Keratinocyte (primary cell): ENCODE measurements around the gene TP53I13. TPM values are rescaled to one million over a fixed set of nuclear protein-coding genes. Genes with fewer than 3 reads are reported as not detected.

Source experiments
- DNase-seq: peaks from one replicate; pipeline ENCODE4 v3.0.0-alpha.2; 2011; ENCODE audit warnings: low read depth, missing footprints, low spot score
- FAIRE-seq: peaks from 2 replicates; lab custom pipeline; 2011; peaks lifted over from hg19 to GRCh38; lab: Jason Lieb, UNC
- H2AFZ ChIP-seq: 2 replicates; pipeline ENCODE4 v1.6.0; 2012; ENCODE audit warnings: low read length, control low read depth, inconsistent platforms; ENCODE audit not compliant: control insufficient read depth
- H3K27ac ChIP-seq: 2 replicates; pipeline ENCODE4 v1.5.1; 2011; ENCODE audit warnings: low read length; ENCODE audit not compliant: control insufficient read depth, insufficient read depth
- H3K27me3 ChIP-seq: 3 replicates; pipeline ENCODE4 v1.6.0; 2011; ENCODE audit warnings: low read length; ENCODE audit not compliant: control insufficient read depth, insufficient read depth; ENCODE audit errors: extremely low read depth
- H3K36me3 ChIP-seq, 2 experiments: 2 replicates in 1 of 2; 3 replicates in 1 of 2; pipeline ENCODE4 v1.5.1; 2011; ENCODE audit warnings: low read length in 2 of 2, mild to moderate bottlenecking in 1 of 2; ENCODE audit not compliant: control insufficient read depth in 2 of 2, insufficient read depth in 2 of 2; ENCODE audit errors: extremely low read depth in 1 of 2
- H3K4me1 ChIP-seq: 3 replicates; pipeline ENCODE4 v1.5.1; 2011; ENCODE audit warnings: low read length; ENCODE audit not compliant: control insufficient read depth, insufficient read depth; ENCODE audit errors: extremely low read depth
- H3K4me2 ChIP-seq: 3 replicates; pipeline ENCODE4 v1.6.0; 2011; ENCODE audit warnings: low read depth, low read length; ENCODE audit not compliant: control insufficient read depth, insufficient read depth; ENCODE audit errors: extremely low read depth
- H3K4me3 ChIP-seq, 3 experiments: fragments of 200-600 bp in 1 of 3; sonication (generic) in 1 of 3; 2 replicates in 2 of 3; 3 replicates in 1 of 3; pipeline ENCODE4 v1.5.1; 2011 to 2016; ENCODE audit warnings: low read length in 3 of 3, mild to moderate bottlenecking in 3 of 3, control low read depth in 2 of 3, inconsistent platforms in 1 of 3, low read depth in 1 of 3, mixed read lengths in 1 of 3, mixed run types in 1 of 3, moderate library complexity in 1 of 3; ENCODE audit not compliant: control insufficient read depth in 2 of 3, insufficient read depth in 2 of 3; ENCODE audit errors: extremely low read depth in 1 of 3
- H3K79me2 ChIP-seq: 2 replicates; pipeline ENCODE4 v1.6.0; 2012; ENCODE audit warnings: low read length; ENCODE audit not compliant: control insufficient read depth, insufficient read depth
- H3K9ac ChIP-seq: 3 replicates; pipeline ENCODE4 v1.6.0; 2011; ENCODE audit warnings: low read length; ENCODE audit not compliant: control insufficient read depth, insufficient read depth; ENCODE audit errors: extremely low read depth
- H3K9me1 ChIP-seq: 3 replicates; pipeline ENCODE4 v1.6.0; 2011; ENCODE audit warnings: low read length; ENCODE audit not compliant: control insufficient read depth, insufficient read depth; ENCODE audit errors: extremely low read depth
- H3K9me3 ChIP-seq: 2 replicates; pipeline ENCODE4 v1.5.1; 2012; ENCODE audit warnings: low read depth, low read length; ENCODE audit not compliant: control insufficient read depth
- H4K20me1 ChIP-seq: 3 replicates; pipeline ENCODE4 v1.6.0; 2011; ENCODE audit warnings: low read length; ENCODE audit not compliant: control insufficient read depth, insufficient read depth; ENCODE audit errors: extremely low read depth
- CTCF ChIP-seq, 3 experiments: IDR thresholded peaks in 1 of 3; conservative IDR thresholded peaks in 1 of 3; optimal IDR thresholded peaks in 1 of 3; 2 replicates in 2 of 3; 3 replicates in 1 of 3; pipeline versions ENCODE3 to v1.5.1; 2011; ENCODE audit warnings: low read length in 3 of 3, mild to moderate bottlenecking in 3 of 3, moderate library complexity in 2 of 3, control low read depth in 1 of 3, inconsistent platforms in 1 of 3; ENCODE audit not compliant: insufficient read depth in 2 of 3; ENCODE audit errors: extremely low read depth in 1 of 3
- EZH2 ChIP-seq: IDR thresholded peaks from one replicate; pipeline ENCODE4 v1.6.1; 2012; ENCODE audit warnings: inconsistent platforms, mild to moderate bottlenecking, low read length, moderate library complexity
- dilution Hi-C: fragments of 300-500 bp; cut with MboI; formaldehyde crosslinking; loops from one replicate; pipeline ENCODE4 v1.7.0; 2020; ENCODE audit warnings: low sequenced_read_pairs; ENCODE audit not compliant: extremely low pct_ligation_motif_present
- polyA plus RNA-seq, 5 experiments: library from polyadenylated mRNA; depleted of rRNA in 3 of 5; stranded (reverse) in 3 of 5; stranded (forward) in 1 of 5; unstranded in 1 of 5; fragments of >200 nt; gene quantifications; 1 replicate in 1 of 5; 2 replicates in 3 of 5; 3 replicates in 1 of 5; pipeline versions ENCODE4 v1.2.1 to v1.2.3, GENCODE V29; 2011 to 2012; ENCODE audit warnings: missing spikeins in 2 of 5, low read depth in 1 of 5, low replicate concordance in 1 of 5

Gene TP53I13
- polyA plus RNA-seq, 1 donor (not counting 4 experiments of a cell fraction or from before 2014, with no cell fraction given): 11.9 TPM

DNA sequence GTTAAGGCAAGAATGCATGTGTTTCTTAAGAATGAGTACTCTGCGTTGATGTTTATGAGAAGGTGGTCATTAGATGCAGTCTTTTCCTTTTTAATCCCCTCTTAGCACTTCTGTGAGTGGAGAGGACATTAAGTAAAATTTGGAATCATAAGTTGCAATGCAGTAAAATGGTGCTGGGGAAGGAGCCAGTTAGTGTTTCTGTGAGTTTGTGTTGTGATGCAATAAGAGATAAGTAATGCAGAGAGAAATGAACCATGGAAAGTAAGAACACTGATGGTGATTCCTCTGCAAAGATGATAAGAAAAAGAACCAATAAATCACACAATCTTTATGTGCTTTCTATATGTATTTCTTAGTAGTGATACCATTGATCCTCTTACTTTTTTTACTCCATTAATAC, 21.7 kb upstream of the TP53I13 start:
- Histone ChIP-seq H3K4me3 (no peak overlapping the region), H3K27ac (no peak overlapping the region), H3K4me2 (no peak overlapping the region), H4K20me1 (no peaks in the 10 kb centered on the region), H2AFZ (no peak overlapping the region), H3K4me1 (no peaks in the 10 kb centered on the region), H3K36me3 (peaks cover 6 to 18% of the 10 kb centered on the region in 2 experiments), H3K9me3 (no peaks in the 10 kb centered on the region), H3K9me1 (no peaks in the 10 kb centered on the region), H3K9ac (no peak overlapping the region), H3K27me3 (no peaks in the 10 kb centered on the region), H3K79me2 (no peaks in the 10 kb centered on the region)
- TF ChIP-seq CTCF (optimal IDR thresholded peaks at IDR 0.05 in 1 of 3, IDR thresholded peaks at IDR 0.05 in 1 of 3, conservative IDR thresholded peaks at IDR 0.05 in 1 of 3; ENCODE audit: extremely low read depth in 1 of 3, insufficient read depth in 2 of 3, low read length in 3 of 3): no peak
- TF ChIP-seq EZH2: no peak
- no peak for FAIRE-seq
- no peak for DNase-seq
- dilution Hi-C loops: no loop called here

DNA sequence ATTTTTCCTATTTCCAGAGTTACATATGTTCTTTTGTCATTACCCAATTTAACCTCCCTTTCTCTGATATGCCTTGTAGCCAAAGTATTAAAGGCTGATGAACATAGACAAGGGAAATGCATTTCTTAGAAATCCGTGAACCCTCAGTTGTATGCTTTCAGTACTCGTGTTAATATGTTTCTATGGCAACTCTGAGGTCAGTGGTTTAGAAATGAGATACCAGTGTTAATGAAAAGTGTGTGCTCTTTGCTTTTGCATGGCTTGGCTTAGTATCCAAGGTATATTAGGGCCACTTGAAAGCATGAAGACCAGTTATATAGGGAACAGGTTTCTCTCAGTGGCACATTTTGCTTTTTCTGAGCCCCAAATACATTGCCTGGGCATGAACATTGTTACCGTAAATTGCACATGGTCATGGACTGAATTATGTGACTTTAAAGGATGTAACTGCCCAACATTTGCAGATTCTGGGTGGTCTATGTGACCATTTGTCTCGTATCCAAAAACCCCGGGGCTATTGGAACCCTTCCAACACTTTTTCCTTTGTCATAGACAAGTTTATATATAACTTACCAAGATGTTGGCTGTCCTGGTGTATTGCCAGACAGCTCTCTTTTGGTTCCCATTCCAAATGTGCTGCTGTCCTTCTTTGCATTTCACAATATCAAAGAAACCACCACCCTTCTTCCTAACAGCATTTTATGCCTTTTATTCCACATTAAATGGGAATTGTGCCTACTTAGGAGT, 19.2 kb upstream of the TP53I13 start:
- dilution Hi-C loops: no loop called here
- H3K36me3 ChIP-seq: peaks cover 0 to 2% of the 10 kb centered on the region in 2 experiments
- no peaks in the 10 kb centered on the region for H3K27me3 ChIP-seq
- FAIRE-seq (peak; percentile 56), DNase-seq (no peak)
- H3K27ac ChIP-seq: no peak overlapping the region
- TF ChIP-seq EZH2 (no peak), CTCF (optimal IDR thresholded peaks at IDR 0.05 in 1 of 3, IDR thresholded peaks at IDR 0.05 in 1 of 3, conservative IDR thresholded peaks at IDR 0.05 in 1 of 3; ENCODE audit: extremely low read depth in 1 of 3, insufficient read depth in 2 of 3, low read length in 3 of 3) (no peak)
- H3K4me1 ChIP-seq: no peaks in the 10 kb centered on the region
- no peaks in the 10 kb centered on the region for H3K9me1 ChIP-seq
- H3K9me3 ChIP-seq: no peaks in the 10 kb centered on the region
- no peak overlapping the region for H3K4me2 ChIP-seq
- H2AFZ ChIP-seq: no peak overlapping the region
- no peaks in the 10 kb centered on the region for H4K20me1 ChIP-seq
- no peaks in the 10 kb centered on the region for H3K79me2 ChIP-seq
- no peak overlapping the region for H3K4me3 ChIP-seq
- no peak overlapping the region for H3K9ac ChIP-seq
